Activated naive CD4-positive, alpha-beta T cell treated with anti-CD3 and anti-CD28 coated beads, Interleukin-2, amount 50 U/mL, for 72 hours (primary cell): ENCODE data around the gene MKRN2. TPM values are rescaled to one million over a fixed set of nuclear protein-coding genes. Genes with fewer than 3 reads are reported as not detected.

Source experiments
- ATAC-seq, 2 donors: fragments of 150-1000 bp; cut with Tn5 transposase; 2 replicates each; pipeline ENCODE4 v1.10.0; 2021; ENCODE audit warnings: mild to moderate bottlenecking in 2 of 2, moderate library complexity in 2 of 2
- DNase-seq, 2 donors: peaks; one replicate each; pipeline ENCODE4 v3.0.0; 2021 to 2022; ENCODE audit warnings: low spot score in 2 of 2
- H3K27ac Mint-ChIP-seq, 2 donors: one replicate each; pipeline ENCODE4 v1.8.0; 2022; ENCODE audit warnings: mild to moderate bottlenecking in 2 of 2, mixed read lengths in 2 of 2
- H3K36me3 Mint-ChIP-seq, 2 donors: one replicate each; pipeline ENCODE4 v1.8.0; 2022; ENCODE audit warnings: mixed read lengths in 2 of 2
- H3K9me3 Mint-ChIP-seq, 2 donors: one replicate each; pipeline ENCODE4 v1.8.0; 2022; ENCODE audit warnings: mixed read lengths in 2 of 2
- total RNA-seq, 2 donors: library from RNA; stranded (reverse); gene quantifications; one replicate each; pipeline ENCODE4 v1.2.3, GENCODE V29; 2022

Gene MKRN2
- total RNA-seq, 2 donors from 2014 or later = 20.2 to 30.3 TPM

- ATAC-seq (no peak), DNase-seq (no peak)
- Mint-ChIP-seq H3K27ac (no peak overlapping the region), H3K36me3 (peaks cover 37 to 76% of the 10 kb centered on the region in 2 donors), H3K9me3 (peaks cover 0 to 7% of the 10 kb centered on the region in 2 donors)
Measured at GRCh38 chr3:12574661-12575060, 17.8 kb downstream of the MKRN2 start.

- DNase-seq = no peak
- Mint-ChIP-seq H3K27ac (no peak overlapping the region), H3K36me3 (peaks cover 33 to 68% of the 10 kb centered on the region in 2 donors), H3K9me3 (peaks cover 0 to 7% of the 10 kb centered on the region in 2 donors)
- no peak for ATAC-seq
Measured at GRCh38 chr3:12577379-12577778, 20.5 kb downstream of the MKRN2 start.

- Mint-ChIP-seq H3K9me3 (peaks cover 0 to 7% of the 10 kb centered on the region in 2 donors), H3K27ac (peak overlapping the region in 1 of 2 donors; percentile 93), H3K36me3 (peaks cover 33 to 60% of the 10 kb centered on the region in 2 donors)
- ATAC-seq (no peak), DNase-seq (no peak)
Measured at GRCh38 chr3:12578742-12579141, 21.9 kb downstream of the MKRN2 start.

GRCh38 chr3:12579456-12579855, 22.6 kb downstream of the MKRN2 start:
- H3K9me3 Mint-ChIP-seq = peaks cover 0 to 7% of the 10 kb centered on the region in 2 donors
- DNase-seq (no peak), ATAC-seq (no peak)
- peaks cover 35 to 53% of the 10 kb centered on the region in 2 donors for H3K36me3 Mint-ChIP-seq
- peak overlapping the region; percentile 67 to 93 for H3K27ac Mint-ChIP-seq

- peak overlapping the region; percentile 67 to 93 for H3K27ac Mint-ChIP-seq
- peaks cover 35 to 49% of the 10 kb centered on the region in 2 donors for H3K36me3 Mint-ChIP-seq
- DNase-seq (no peak), ATAC-seq (no peak)
- peaks cover 0 to 7% of the 10 kb centered on the region in 2 donors for H3K9me3 Mint-ChIP-seq
Measured at GRCh38 chr3:12579905-12580304, 23.0 kb downstream of the MKRN2 start.

GRCh38 chr3:12582730-12583129, 25.8 kb downstream of the MKRN2 start:
- H3K36me3 Mint-ChIP-seq = peaks cover 9 to 23% of the 10 kb centered on the region in 2 donors
- H3K9me3 Mint-ChIP-seq = no peaks in the 10 kb centered on the region

GRCh38 chr3:12583280-12583679, 26.4 kb downstream of the MKRN2 start:
- peaks cover 7 to 22% of the 10 kb centered on the region in 2 donors for H3K36me3 Mint-ChIP-seq
- ATAC-seq = no peak
- no peak for DNase-seq
- H3K9me3 Mint-ChIP-seq = no peaks in the 10 kb centered on the region
- no peak overlapping the region for H3K27ac Mint-ChIP-seq

More at GRCh38 chr3:12582730-12583129, 25.8 kb downstream of the MKRN2 start:
- ATAC-seq = no peak
- peak overlapping the region; percentile 23 to 43 for H3K27ac Mint-ChIP-seq
- DNase-seq = no peak

- H3K27ac Mint-ChIP-seq = peak overlapping the region; percentile 48 to 74
- DNase-seq (no peak), ATAC-seq (no peak)
- H3K9me3 Mint-ChIP-seq = no peaks in the 10 kb centered on the region
- peaks cover 9 to 15% of the 10 kb centered on the region in 2 donors for H3K36me3 Mint-ChIP-seq
Measured at GRCh38 chr3:12584083-12584482, 27.2 kb downstream of the MKRN2 start.

- DNase-seq = no peak
- Mint-ChIP-seq H3K27ac (peak overlapping the region in 1 of 2 donors; percentile 29), H3K9me3 (no peaks in the 10 kb centered on the region), H3K36me3 (peaks cover 6 to 13% of the 10 kb centered on the region in 2 donors)
- no peak for ATAC-seq
Measured at GRCh38 chr3:12585181-12585580, 28.3 kb downstream of the MKRN2 start.

- no peak for DNase-seq
- peak overlapping the region in 1 of 2 donors; percentile 72 for H3K27ac Mint-ChIP-seq
- ATAC-seq = no peak
- H3K9me3 Mint-ChIP-seq = no peaks in the 10 kb centered on the region
- H3K36me3 Mint-ChIP-seq = peaks cover 2 to 13% of the 10 kb centered on the region in 2 donors
Measured at GRCh38 chr3:12585970-12586369, 29.1 kb downstream of the MKRN2 start.

- DNase-seq = no peak
- peak overlapping the region in 1 of 2 donors; percentile 41 for H3K27ac Mint-ChIP-seq
- no peaks in the 10 kb centered on the region for H3K9me3 Mint-ChIP-seq
- no peak for ATAC-seq
- peaks cover under 1 to 13% of the 10 kb centered on the region in 2 donors for H3K36me3 Mint-ChIP-seq
Measured at GRCh38 chr3:12586403-12586802, 29.5 kb downstream of the MKRN2 start.

- no peaks in the 10 kb centered on the region for H3K9me3 Mint-ChIP-seq
- ATAC-seq (peak in 1 of 2 donors; percentile 52), DNase-seq (no peak)
- peak overlapping the region; percentile 71 to 82 for H3K27ac Mint-ChIP-seq
- H3K36me3 Mint-ChIP-seq = peaks cover 8 to 13% of the 10 kb centered on the region in 2 donors
Measured at GRCh38 chr3:12588039-12589009, 31.4 kb downstream of the MKRN2 start.

GRCh38 chr3:12590096-12590495, 33.2 kb downstream of the MKRN2 start:
- no peaks in the 10 kb centered on the region for H3K9me3 Mint-ChIP-seq
- ATAC-seq (no peak), DNase-seq (no peak)
- H3K27ac Mint-ChIP-seq = no peak overlapping the region
- peaks cover 7 to 10% of the 10 kb centered on the region in 2 donors for H3K36me3 Mint-ChIP-seq

GRCh38 chr3:12591456-12591855, 34.6 kb downstream of the MKRN2 start:
- no peak for DNase-seq
- Mint-ChIP-seq H3K9me3 (no peaks in the 10 kb centered on the region), H3K36me3 (peaks cover 7 to 10% of the 10 kb centered on the region in 2 donors), H3K27ac (peak overlapping the region in 1 of 2 donors; percentile 85)
- ATAC-seq = no peak

GRCh38 chr3:12591997-12592715, 35.3 kb downstream of the MKRN2 start:
- Mint-ChIP-seq H3K36me3 (peaks cover 7 to 10% of the 10 kb centered on the region in 2 donors), H3K27ac (peak overlapping the region; percentile 25 to 85), H3K9me3 (no peaks in the 10 kb centered on the region)
- DNase-seq (no peak), ATAC-seq (peak in 1 of 2 donors; percentile 34)

- peak overlapping the region; percentile 81 to 94 for H3K27ac Mint-ChIP-seq
- H3K36me3 Mint-ChIP-seq = peaks cover 7 to 10% of the 10 kb centered on the region in 2 donors
- DNase-seq (no peak), ATAC-seq (no peak)
- H3K9me3 Mint-ChIP-seq = no peaks in the 10 kb centered on the region
Measured at GRCh38 chr3:12593473-12593872, 36.6 kb downstream of the MKRN2 start.

- Mint-ChIP-seq H3K27ac (peak overlapping the region in 1 of 2 donors; percentile 9), H3K36me3 (peaks cover 0 to 7% of the 10 kb centered on the region in 2 donors), H3K9me3 (no peaks in the 10 kb centered on the region)
- DNase-seq (no peak), ATAC-seq (no peak)
Measured at GRCh38 chr3:12598890-12599289, 42.0 kb downstream of the MKRN2 start.
